GF-D8 (cell line): ENCODE results near the gene C1orf21.

Experiments used
- DNase-seq: peaks from one replicate; lab custom pipeline; 2025; lab: John Stamatoyannopoulos, UW

C1orf21 gene

DNA sequence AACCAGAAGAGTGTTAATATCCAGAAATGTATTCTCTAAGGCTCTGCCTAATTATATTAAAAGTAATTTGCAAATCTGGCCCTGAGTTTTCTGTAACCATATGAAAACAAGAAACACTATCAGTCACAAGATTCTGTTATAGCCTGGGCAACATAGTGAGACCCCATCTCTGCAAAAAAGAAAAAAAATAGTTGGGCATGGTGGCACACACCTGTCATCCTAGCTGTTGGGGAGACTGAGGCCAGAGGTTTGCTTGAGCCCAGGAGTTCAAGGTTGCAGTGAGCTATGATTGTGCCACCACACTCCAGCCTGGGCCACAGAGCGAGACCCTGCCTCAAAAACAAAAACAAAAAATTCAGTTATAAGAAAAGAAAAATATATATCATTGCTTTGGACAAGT lies 25.6 kb downstream of the C1orf21 start:
- no peak for DNase-seq

DNA sequence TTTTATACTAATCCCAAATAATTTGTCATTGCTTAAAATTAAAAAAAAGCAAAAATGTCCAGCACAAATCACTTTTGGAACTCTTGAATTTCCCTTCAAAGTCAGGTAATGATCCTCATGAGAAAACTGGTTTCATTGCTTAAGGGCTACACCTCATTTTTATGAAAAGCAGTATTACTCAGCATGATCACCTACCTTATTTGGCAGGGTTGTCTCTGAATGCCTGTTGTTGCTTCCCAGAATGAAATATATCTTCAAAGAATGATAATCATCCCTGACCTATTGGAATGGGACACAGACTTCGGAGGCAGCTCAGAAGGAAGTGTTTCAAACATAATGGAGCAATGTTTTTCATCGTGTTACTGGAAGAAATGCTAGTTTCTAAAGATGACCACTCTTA lies 29.7 kb downstream of the C1orf21 start:
- no peak for DNase-seq

DNA sequence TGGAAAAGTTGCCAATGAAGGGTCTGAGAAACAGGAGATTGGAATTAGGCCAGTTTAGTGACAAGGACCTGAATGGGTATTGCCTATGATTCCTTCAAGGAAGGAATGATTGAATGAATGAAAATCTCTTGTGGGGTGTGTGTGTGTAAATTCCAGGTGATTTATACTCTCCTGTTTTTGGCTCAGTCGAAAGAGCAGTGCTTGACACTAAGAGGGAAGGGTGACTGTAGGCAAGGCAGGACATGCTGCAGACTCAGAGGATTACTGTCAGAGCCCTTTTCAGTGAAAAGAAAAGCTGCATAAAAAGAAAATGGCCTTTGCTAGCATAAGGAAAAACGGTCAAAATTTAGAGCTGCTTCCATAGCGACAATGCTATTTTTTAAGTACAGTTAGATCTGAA lies 30.1 kb downstream of the C1orf21 start:
- DNase-seq = no peak

DNA sequence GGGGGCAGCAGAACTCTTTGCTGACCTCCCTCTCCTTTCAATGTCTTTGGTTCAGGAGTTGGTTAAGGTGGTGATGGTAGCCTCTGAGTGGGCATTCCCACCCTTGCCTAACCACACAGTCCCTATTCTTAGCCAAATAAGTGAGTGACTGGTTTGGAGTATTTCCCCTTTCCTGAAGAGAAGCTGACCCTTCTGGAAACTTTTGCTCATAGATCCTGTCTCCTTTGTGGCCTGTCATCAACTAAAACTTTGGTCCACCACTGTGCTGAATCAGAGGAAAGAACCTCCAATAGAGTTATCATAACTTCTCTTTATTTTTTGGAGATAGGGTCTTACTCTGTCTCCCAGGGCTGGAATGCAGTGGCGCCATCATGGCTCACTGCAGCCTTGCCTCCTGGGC lies 31.1 kb downstream of the C1orf21 start:
- no peak for DNase-seq

DNA sequence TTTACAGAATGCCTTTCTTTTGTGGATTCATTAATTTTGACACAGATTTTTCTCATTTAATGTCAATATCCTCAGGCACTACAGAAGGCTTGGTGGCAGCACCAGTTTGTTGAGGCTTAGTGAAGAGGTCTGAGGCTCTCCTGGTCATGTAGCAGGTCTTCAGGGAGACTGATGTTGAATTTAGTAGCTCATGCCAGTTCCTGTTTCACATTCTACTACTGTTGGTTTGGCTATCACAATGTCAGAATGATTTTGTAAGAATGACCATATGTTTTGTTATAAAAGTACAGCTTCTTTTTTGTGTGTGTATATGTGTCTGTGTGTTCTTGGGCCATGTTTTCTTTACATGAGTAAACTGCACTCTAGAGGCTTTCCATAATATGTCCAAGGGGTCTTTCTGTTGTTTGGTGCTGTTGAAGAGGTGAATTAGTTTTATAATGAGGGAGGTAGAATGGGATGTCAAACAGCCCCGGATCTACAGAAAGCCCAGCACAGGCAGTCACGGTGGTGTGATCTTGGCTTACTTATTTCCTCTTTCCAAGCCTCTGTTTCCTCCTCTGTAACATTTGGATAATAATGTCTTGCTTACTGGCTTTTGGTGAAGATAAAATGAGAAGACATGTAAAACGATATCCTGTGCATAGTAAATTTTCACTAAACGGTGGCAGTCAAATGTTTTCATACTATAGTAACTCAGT lies 32.0 kb downstream of the C1orf21 start:
- DNase-seq = no peak

DNA sequence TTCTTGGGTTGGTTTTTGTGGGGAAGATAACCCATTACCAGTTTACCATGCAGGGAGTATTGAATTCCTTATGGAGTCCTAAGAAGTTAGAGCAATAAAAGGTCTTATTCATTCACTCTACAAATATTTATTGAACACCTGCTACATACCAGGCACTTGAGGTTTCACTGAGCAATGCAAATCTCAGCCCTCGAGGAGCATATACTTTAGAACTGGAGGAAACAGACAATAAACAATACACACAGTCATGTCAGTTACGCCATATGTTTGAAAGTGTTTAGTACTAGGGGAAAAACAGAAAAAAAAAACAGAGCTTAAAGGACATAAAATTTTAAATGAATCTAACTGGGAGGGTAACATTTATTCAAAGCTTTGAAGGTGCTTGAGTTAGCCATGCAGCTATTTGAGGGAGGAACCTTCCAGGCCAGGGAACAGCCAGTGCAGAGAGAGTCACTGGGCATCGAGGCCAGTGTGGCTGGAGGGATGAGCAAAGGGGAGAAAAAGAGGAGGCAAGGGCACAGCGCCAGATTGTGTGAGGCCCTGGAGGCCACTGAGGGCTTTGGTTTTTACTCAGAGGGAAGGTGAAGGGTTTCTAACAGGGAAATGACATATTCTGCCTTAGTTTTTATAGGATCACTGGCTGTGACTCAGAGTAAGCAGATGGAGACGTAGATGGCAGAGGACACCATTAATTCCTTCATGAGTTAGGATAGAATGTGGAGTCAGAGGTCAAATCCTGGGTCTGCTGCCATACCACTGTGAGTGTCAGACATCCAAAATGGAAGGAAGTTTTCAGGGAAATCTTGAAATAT lies 32.7 kb downstream of the C1orf21 start:
- DNase-seq = no peak

DNA sequence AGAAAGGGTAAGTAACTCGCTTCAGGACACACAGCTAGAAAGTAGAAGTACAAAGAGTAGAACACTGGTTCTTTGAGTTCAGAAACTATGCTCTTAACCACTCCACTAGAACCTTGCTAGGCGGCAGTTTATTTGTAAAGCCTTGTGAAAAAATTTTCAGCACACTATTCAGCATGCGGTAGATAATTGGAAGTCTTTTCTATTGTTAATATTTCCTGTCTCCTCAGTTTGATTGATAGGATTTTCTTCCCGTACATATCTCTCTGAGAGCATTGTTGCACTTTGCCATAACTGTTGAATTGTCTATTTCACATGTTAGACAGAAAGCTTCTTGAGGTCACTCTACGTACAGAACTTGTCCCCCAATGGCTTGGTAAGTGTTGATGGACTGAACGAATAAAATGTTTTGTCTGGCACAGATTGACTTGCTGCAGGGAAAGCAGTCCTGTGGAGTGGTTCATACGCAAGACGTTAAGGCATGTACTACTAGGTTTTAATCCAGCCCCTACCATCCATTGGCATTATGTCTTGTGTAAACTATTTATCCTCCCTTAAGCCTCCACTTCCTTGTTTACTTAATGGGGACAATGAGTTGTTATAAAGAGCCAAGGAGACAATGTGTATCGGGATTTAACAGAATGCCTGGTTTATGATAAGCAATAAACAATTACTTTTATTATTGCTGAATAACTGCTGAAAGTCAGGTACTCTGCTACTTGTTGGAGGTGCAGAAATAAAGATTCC lies 35.8 kb downstream of the C1orf21 start:
- no peak for DNase-seq

DNA sequence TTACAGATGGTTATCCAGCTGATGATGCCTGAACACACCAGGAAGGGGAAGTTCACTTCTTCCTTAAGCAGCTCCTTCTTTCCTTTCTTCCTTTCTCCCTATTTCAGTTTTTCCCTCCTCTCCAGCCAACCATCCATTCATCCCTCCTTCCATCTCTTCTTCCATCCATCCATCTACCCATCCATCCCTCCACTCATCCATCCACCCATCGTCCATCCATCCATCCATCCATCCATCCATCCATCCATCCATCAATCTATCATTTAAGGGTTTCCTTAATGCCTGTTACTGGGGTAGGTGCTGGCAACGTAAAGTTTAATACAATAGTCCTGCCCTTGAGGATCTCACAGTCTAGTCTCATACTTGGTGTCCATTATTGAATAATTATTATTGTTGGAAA lies 36.8 kb downstream of the C1orf21 start:
- DNase-seq = no peak

DNA sequence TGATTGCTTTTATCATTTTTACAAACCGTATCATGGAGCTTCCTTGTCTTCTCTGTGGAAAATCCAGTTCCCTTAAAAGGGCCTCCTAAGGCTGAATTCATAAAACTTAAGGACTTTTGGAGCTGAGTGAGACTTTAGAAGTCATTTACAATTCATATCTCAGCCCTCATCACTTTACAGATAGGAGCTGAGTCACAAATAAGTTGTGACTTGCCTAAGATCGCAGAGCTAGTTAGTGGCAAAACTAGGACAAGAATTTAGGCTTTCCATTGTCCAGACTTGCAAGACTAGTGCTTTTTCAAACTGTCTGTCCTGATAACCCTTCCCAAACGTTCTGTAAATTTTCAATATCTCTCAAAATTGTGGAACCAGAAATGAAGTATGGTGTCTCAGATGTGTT lies 37.3 kb downstream of the C1orf21 start:
- no peak for DNase-seq

DNA sequence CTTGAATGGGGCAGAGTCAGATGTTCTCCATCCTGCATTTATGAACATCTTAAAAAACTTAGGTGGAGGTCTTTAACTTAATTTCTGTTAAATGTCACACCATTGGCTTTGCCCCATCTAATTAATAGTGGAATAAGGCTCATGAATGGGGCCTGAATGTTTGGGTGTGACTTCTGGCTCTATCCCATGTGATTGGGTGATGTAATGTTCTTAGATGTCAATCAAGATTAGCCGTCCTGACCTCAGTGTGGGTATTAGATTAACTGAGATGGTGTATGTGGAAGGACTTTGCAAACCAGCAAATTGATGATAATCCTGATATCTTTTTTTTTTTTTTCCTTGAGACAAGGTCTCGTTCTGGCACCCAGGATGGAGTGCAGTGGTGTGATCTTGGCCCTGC lies 38.1 kb downstream of the C1orf21 start:
- DNase-seq = no peak

DNA sequence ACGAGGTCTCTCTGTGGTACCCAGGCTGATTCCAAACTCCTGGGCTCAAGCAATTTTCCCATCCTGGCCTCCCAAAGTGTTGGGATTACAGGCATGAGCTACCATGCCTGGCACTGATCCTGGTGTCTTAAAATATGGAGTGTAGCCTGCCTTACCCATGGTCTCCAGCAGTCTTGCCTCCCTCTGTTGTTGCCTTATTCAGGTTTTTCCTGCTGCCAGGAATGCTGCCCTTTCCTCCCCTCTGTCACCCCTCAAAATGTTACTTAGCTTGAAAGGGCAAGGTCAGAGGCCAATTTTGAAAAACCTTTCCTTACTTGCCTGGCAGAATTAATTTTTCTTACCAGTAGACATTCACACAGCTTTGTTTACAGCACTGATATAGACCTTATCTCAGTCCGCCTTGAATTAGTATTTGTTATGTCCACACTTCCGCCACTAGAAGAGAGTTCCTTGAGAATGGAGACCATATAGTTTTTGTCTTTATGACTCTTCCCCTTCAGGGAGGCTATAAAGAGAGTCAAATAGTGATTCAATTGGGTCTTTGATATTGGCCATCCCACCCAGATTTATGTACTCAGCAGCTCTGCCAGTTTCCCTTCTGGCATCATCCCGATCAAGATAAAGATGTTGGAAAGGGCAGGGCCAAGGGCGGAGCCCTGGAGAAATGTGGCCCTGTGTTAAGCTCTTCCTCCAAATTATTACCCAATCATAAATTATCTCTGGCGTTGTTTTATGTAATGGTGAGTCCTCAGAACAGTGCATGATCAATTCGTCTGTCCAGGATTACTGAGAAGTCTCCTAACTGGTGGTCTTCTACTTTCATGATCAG lies 38.8 kb downstream of the C1orf21 start:
- DNase-seq = no peak

DNA sequence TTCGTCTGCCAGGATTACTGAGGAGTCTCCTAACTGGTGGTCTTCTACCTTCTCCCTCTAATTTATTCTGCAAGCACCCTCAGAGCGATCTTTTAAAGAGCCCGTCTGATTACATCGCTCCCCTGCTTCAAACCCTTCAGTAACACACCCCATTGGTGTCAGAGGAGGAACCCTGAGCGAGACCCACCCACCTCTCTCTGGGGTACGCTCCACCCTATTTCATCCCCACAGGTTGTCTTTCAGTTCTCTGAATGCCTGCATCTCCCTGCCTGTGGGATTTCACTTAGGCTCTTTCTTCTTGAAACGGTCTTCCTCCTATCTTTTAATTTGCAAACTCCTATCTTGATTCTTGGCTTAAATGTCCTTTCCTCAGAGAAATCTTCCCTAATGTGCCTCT lies 39.4 kb downstream of the C1orf21 start:
- DNase-seq = no peak

DNA sequence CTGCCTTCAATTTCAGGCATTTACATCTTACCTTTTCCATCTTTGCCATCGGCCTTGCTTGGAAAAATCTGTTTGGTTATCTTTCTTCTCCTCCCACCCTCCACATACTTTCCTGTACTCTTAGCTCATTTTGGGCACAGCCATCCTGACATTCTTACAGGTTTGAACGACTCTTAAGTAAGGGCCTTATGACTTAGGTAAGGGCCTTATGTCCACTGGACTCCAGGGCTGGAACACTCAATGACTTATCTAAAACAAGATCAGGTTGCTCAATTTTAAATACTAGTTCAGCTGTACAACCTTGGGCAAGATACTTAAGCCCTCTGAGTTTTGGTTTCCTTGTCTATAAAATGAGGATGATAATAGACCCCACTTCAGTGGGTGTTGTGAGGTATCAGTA lies 40.9 kb downstream of the C1orf21 start:
- DNase-seq = no peak

DNA sequence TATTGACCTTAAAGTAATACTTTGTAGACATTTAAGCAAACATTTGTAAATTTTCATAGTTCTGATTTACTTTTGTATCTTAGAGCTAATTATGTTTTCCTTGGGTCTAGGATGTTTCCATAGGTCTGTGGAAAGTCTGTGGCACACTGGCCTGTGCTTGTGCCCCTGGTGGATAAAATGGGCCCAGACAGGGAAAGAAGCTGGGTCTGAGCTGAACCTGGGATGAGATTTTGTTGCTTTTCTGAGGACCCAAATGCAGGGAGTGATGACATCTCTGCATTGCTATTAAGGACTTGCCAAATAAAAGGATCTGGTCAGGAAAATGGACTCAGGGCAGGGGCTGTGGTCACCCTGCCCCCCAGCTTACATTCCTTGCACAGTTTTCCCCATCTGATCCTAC lies 41.8 kb downstream of the C1orf21 start:
- DNase-seq = no peak

DNA sequence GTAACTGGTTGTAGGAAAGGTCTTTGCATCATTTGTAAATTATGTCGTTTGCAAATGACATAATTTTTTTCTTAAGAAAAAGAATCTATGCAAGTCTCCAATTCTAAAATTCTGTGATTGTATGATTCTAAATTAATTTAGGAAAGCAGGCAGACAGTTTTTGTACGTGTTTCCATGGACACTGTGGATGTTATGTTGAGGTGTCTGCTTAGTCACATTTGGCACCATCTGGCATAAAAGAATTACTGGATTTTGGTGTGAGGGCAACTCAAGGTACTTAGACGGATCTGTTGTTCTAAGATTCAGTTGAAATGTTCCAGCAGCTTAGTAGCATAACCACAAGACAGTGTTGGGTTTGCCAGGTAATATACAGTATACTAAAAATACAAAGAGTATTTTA lies 42.5 kb downstream of the C1orf21 start:
- DNase-seq = no peak

DNA sequence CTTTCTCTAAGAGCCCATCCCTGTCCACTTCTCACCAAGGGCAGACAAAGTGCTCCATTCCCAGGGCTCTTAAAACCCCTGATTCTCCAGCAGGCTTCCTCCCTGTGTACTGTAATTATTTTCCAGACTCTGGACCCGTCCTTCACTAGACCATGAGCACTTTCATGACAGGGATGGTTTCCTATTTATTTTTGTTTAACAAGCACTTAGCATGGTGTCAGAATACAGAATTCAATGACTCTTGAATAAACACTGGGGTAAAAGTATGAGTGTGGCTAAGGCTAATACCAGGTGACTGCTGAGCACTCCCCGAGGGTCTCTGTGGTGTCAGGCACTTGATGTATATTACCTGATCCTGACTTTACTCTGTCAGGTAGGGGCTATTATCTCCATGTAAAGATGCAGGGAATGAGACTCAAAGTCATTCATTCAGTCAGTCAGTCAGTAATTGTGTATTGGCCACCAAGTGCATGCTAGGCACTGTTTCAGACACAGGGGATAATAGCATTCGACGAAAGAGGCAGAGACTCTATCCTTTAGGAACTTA lies 47.2 kb downstream of the C1orf21 start:
- no peak for DNase-seq

DNA sequence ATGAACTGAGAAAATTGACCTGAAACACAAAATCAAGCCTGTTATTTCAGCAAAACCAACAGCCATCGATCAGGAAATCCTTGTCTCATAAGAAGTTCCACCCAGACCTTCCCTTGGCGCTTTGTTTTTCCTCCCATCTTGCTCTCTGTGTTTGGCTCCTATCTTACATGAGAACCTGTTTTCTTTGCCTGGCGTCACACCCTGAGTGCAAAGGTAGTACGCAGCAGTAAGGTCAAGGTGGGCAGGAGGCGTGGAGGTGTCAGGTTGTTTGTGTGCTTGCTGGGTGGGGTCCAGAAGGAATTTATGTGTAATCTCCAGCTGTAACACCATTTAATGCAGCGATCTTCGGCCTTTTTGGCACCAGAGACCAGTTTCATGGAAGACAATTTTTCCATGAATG lies 50.5 kb downstream of the C1orf21 start:
- no peak for DNase-seq

DNA sequence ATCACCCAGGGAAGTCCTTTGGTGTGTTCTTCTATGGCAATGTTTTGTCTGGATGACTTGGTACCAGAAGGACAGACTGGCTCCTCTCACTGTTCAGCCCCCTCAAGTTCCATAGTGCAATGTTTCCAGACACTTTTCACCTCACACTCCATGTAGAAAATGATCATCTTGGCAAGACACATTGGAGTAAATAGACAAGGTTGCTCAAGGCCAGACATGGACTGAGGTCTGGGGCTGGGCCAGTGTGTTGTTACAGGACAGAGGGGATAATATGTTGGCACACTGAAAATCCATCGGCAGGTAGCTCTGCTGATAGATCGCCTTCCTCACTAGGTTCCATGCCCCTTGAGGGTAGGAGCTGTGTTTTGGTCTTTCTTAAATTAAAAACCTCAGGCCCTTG lies 51.5 kb downstream of the C1orf21 start:
- DNase-seq = no peak

DNA sequence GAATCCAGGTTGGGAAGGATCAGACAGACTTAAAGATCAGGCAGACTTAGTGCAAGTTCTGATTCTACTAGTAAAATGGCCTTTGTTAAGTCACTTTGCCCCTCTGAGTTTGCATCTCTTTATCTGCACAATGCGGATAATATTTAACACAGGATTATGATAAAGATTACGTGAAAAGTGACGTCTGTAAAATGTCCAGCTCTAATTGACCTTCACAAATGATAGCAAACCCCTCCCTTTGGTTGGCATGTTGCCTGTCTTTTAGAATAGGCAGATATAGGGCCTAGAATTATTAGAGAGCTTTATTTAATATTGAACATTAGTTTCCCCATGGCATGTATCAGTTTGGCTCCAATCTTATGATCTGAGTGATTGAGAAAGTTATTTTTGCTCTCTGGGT lies 55.4 kb downstream of the C1orf21 start:
- DNase-seq = no peak

DNA sequence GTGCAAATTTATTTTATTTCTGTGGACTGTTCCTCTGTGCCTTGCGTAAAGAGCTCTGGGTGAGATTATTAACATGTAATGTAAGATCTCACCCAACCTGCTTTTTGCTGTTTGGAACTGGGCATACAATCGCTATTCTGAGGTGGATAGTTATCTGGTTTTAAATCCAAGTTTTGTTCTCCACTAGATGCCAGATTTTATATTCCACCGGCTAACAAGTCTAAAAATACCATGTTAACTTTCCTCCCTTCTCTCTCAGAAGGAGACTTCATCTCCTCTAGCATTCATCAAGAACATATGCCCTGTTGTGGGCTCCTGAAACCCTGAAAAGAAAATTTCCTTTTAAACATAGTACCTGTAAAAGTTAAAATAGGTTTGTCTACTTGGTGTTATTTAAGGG lies 56.4 kb downstream of the C1orf21 start:
- DNase-seq = no peak

DNA sequence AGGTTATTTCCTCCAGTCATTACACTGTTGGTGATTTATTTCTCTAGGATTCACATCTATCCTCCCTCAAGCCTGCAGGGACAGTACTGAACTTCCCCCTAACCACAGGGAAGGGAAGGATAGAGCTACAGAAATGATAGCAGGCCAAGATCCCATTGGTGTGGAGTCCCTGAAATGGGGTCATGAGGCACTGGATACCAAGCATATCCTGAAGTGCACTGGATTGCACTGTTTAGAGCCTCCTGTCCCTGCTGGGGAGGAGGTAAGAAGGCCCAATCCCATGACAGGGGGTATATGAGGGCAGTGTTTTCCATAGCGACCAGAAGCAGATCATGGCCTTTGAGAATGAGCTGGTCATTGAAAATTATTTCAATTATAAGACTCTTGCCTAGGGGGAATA lies 56.8 kb downstream of the C1orf21 start:
- DNase-seq = no peak

DNA sequence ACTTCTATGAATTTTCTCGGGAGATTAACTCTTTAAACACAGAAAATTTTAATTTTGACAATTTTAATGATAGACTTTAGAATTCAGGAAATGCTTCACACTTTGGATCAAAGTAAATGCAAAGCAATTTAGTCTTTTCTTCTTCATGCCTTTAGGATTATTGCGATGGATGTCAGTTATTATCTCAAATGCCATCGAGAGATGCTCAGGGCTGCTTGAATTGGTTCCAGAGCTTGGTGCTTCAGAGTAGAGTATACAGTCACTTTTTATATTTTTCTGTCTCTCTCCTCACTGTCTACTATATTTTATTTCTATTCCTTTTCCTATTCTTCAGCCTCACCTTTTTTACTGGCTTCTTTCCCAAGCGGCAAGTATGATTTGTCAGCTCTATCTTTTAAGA lies 59.2 kb downstream of the C1orf21 start:
- DNase-seq = no peak
